MV-4-11 (cell line): Measurements from ENCODE around the gene PPT2.
"Not testable (repeated sequence)": the region's sequence is repeated elsewhere in the genome, so short reads cannot be mapped to it uniquely, and the experiment has no call there.

ENCODE experiments used
- DNase-seq: peaks from one replicate; lab custom pipeline; 2025; lab: John Stamatoyannopoulos, UW

PPT2 gene

DNA sequence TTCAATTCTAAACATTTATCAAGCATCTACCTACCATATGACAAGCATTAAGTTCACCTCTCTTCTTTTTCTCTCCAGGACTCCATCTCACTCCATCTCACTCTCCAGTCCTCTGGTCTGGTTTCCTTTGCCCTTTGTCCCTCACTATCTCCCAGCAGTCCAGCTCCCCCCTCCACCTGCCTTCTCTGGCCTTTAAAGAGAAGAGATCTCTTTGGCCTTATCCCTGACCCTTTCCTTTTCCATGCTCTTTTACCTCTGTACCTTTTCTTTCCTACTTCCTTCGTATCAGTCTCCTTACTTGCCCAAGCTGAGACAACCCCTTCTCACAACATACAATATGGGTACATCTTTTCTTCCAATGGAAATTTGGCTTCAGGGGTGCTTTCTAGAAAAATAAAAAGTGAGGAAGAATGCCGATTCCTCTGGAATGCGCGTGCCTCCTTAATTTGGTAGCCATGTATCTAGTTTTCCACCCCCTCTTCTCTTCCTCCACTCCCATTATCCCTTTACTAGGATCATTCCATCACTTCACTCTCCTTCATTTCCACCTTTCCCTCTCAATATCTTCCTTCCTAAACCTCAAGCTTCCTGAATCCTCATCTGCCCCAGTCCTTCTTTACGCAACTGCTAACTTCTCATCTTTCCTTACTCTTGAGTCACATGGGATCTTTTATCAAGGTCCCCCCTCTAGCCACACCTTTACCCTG is 22.7 kb downstream of the PPT2 start:
- no peak for DNase-seq

- peak; percentile 43 for DNase-seq
These were observed 23.3 kb downstream of the PPT2 start for GRCh38 chr6:32177183-32177787.

- DNase-seq = peak; percentile 100
These were observed 24.0 kb downstream of the PPT2 start, which contains the start of gene RNF5 for GRCh38 chr6:32177788-32178546. RNF5 (plus strand) TSS chr6:32178405; CDS start chr6:32178512, 107 bp downstream.

- no peak for DNase-seq
These were observed 24.9 kb downstream of the PPT2 start for GRCh38 chr6:32178547-32179440.

GRCh38 chr6:32179766-32180405 is 25.9 kb downstream of the PPT2 start:
- DNase-seq = no peak

GRCh38 chr6:32181148-32181702 is 27.3 kb downstream of the PPT2 start:
- no peak for DNase-seq

- DNase-seq = no peak
These were observed 28.1 kb downstream of the PPT2 start for GRCh38 chr6:32181915-32182529.

DNA sequence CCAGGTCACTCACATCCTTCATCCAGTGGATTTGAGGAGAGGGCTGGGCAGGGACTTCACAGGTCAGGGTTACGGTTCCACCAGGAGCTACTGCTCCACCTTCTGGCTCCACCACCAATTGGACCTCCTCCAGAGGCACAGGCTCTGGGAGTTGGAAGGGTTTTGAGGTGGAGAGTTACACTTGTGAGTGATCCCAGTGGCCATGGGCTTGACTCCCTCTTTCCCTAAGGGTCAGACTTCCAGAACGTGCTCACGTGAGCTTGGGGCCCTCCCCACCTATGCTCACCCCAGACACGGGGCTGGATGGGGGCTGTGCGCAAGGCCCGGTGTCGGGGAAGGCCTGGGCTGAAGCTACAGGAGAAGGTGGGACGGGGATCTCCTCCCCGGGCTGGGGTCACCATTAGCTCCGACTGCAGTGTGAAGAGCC is 28.6 kb downstream of the PPT2 start:
- DNase-seq = no peak

DNA sequence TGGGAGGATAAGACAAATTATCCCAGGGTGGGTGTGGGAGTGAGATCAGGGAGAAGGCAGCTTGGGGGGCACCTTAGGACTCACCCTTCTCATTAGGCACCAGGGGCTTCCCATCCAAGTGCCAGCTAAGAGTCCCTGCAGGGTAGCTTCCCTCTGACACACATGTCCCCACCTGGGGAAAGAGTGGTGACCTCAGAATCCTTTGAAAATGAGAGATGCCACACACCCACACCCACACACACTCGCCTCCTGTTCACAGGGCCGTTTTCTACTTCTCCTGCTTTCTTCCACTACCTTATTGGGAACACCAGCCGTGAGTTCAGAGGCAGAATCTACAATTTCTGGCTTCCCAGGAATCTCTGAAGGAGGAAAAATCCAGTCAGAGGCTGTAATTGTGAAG is 29.1 kb downstream of the PPT2 start:
- DNase-seq = no peak

GRCh38 chr6:32183483-32184083 is 29.6 kb downstream of the PPT2 start:
- no peak for DNase-seq

DNA sequence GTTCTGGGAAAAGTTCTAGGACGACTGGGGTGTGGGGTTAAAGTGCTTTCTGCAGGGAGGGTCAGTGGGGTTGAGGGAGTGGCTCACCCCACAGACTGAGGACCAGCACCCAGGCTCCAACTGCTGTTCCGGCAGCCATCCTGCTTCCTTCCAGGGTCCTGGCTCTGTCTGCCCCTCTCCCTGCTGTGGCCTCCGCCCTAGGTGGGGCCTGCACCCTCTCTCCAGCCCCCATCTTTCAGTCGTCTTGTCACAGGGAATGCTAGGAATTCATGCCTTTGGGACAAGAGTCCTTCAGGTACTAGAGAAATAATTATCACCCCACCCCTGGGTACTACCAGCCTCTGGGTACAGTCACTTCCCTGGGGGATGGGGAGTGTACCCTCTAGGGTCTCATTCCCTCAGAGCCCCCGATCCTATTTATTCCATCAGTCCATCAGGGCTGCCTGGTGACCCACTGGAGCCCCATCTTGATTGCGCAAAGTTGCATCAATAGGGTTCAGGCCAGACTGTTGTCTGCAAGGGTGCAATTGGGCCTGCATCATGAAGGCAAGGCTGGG is 30.2 kb downstream of the PPT2 start, which contains the start of gene AGER:
AGER (minus strand) TSS at position 170 of the 557 bp plus-strand sequence; CDS start at position 139, 31 bp downstream.
- DNase-seq = no peak

DNA sequence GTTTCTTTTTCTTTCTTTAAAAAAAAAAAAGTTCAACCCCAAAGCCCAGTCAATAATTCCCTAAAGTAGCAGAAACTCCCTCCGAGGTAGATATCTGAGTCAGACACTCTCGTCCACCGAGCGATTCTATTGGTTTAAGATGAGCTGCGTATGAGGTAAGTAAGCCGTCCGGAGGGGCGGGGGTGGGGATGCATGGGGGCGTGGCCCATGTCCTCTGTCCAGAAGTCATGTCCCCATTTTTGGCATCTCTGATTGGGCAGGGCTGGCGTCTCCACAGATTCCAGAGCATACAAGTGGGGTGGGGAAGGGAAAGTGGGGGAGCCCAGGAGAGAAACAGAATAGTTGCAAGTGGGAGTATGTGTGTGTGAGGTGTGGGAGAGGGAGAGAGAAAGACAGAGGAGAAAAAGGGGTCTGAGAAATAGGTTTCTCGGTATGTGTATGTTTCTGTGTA is 31.8 kb downstream of the PPT2 start:
- DNase-seq = peak; percentile 71

- DNase-seq = not testable (repeated sequence)
These were observed 32.4 kb downstream of the PPT2 start for GRCh38 chr6:32186151-32186840.

DNA sequence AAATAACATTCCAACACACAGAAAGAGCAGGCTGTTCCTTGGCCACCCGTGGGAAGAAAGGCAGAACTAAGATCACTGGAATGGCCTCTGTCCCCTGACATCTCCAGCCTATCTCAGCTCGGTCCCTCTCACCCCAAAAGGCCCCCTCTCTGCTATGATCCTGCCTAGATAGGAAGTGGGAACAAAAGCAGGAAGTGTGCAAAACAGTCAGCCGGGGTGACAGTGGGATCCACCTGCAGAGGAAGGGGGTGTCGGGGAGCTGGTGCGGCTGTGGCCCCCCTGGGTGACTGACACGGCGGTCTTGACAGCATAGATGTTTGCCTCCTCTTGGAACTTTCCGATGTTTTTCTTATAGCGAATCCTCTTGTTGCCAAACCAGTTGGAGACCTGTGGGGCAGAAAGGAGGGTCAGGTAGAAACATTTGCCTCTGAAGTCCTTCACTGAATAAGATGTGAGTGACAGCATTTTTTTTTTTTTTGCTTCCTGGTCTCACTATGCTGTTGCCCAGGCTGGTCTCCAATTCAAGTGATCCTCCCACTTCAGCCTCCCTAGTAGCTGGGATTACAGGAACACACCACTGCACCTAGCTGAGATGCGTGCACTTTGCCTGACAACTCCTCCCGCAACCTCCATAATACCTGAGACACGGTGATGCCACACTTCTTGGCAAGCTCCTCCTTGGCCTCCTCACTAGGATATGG is 33.2 kb downstream of the PPT2 start:
- DNase-seq = peak; percentile 32

GRCh38 chr6:32187725-32188380 is 33.9 kb downstream of the PPT2 start:
- not testable (repeated sequence) for DNase-seq

- DNase-seq = no peak
These were observed 34.6 kb downstream of the PPT2 start for GRCh38 chr6:32188381-32189068.

DNA sequence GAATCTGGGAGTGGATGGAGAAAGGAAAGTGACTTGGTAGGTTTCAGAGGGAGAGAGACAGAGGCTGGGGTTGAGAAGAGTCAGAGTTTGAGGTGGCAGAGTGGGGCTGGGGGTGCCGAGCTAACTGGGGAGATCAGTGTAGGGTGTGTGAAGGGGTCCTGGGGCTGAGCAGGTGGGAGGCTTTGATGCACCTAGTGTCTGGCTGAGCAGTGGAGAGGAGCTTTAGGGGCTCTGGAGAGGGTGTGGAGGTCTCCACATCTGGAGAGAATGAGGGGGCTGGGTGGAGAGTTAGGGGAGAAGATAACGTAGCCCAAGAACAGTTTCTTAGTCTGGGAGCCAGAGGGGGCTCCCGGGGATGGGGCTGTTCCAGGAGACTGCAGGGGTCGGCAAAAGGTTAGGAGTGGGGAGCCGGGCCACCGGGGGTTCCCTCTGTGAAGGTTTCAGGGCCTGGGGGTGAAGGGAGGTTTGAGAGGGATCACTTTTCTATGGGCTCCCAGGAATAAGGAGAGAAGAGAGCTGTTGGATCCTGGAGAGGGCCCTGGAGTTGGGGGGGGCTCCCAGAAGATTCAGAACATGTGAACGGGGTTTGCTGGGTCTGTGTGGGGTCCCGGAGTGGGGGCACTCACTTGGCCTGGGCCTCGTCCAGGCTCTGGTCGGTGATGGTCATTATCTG is 35.3 kb downstream of the PPT2 start:
- DNase-seq = no peak
